Epithelial cell of esophagus (primary cell): ENCODE data around the gene ATP1B2.

Experiments used
- DNase-seq: peaks from one replicate; pipeline ENCODE4 v3.0.0; 2010; ENCODE audit warnings: low read depth
- H3K4me3 ChIP-seq: 2 replicates; pipeline ENCODE4 v1.5.1; 2011; ENCODE audit warnings: mild to moderate bottlenecking, low read length, control low read depth
- TF ChIP-seq, protein P1 (sequence below): IDR thresholded peaks from 2 replicates; pipeline ENCODE4 v1.5.1; 2011; ENCODE audit warnings: low read depth, mild to moderate bottlenecking, low read length, control low read depth, inconsistent platforms; ENCODE audit not compliant: insufficient read depth; ENCODE audit errors: missing control alignments

Gene ATP1B2

DNA sequence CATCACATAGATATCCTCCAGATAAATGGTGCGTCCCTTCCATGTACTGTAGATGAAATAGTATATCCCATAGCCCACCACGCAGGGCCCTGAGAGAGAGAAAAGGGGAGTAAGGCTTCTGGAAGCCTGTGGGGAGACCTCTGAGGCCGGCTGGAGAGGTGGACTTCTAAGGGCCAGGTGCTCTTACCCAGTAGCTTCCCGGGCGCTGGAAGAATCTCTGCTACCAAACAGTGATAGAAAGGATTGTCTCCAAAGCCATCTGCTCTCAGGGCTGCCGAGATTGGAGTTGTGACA lies 23.8 kb upstream of the ATP1B2 start:
- no peak for DNase-seq

GRCh38 chr17:7627250-7628121 lies 23.2 kb upstream of the ATP1B2 start, which contains the start of gene SAT2:
Gene SAT2, minus strand, starts transcription at chr17:7627821. Its CDS starts 186 bp downstream, at chr17:7627635.
- H3K4me3 ChIP-seq: peak within 1 kb of the TSS; percentile 84
- DNase-seq: peak; percentile 92
- TF ChIP-seq, protein P1, sequence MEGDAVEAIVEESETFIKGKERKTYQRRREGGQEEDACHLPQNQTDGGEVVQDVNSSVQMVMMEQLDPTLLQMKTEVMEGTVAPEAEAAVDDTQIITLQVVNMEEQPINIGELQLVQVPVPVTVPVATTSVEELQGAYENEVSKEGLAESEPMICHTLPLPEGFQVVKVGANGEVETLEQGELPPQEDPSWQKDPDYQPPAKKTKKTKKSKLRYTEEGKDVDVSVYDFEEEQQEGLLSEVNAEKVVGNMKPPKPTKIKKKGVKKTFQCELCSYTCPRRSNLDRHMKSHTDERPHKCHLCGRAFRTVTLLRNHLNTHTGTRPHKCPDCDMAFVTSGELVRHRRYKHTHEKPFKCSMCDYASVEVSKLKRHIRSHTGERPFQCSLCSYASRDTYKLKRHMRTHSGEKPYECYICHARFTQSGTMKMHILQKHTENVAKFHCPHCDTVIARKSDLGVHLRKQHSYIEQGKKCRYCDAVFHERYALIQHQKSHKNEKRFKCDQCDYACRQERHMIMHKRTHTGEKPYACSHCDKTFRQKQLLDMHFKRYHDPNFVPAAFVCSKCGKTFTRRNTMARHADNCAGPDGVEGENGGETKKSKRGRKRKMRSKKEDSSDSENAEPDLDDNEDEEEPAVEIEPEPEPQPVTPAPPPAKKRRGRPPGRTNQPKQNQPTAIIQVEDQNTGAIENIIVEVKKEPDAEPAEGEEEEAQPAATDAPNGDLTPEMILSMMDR: no peak

More for the DNA sequence above, 23.8 kb upstream of the ATP1B2 start:
- TF ChIP-seq, protein P1: no peak
- H3K4me3 ChIP-seq: peak overlapping the region; percentile 84

DNA sequence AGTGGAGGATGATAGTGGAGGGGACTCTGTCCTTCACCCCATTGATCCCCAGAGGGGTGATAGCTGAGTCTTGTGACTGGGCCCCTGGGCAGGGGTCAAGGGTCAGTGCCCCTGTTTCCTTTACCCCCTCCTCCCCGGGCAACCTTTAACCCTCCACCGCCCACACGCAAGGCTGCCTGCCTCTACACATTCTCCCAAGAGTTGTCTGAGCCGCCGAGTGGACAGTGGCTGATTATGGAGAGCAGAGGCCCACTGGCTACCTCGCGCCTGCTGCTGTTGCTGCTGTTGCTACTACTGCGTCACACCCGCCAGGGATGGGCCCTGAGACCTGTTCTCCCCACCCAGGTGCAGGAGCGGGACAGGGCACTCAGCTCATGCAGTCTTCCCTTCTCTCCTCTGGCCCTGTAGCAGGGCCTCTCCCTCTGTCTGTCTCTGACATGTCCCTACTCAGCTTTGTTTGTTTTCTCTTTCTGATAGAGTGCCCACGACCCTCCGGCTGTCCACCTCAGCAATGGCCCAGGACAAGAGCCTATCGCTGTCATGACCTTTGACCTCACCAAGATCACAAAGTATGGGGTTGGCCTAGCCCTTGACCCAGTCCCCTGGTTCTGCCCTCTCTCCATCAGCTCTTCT lies 20.7 kb upstream of the ATP1B2 start, which contains the start of gene SHBG:
SHBG (plus strand) TSS at position 197 of the 633 bp plus-strand sequence; CDS start at position 235, 38 bp downstream.
- no peak for DNase-seq
- H3K4me3 ChIP-seq: no peak within 1 kb of the TSS
- TF ChIP-seq, protein P1: no peak

GRCh38 chr17:7631398-7632380 lies 19.0 kb upstream of the ATP1B2 start:
- TF ChIP-seq, protein P1: no peak
- DNase-seq: no peak
- no peak overlapping the region for H3K4me3 ChIP-seq

GRCh38 chr17:7632492-7632894 lies 18.2 kb upstream of the ATP1B2 start:
- DNase-seq: peak; percentile 74
- H3K4me3 ChIP-seq: no peak overlapping the region
- TF ChIP-seq, protein P1: peak; percentile 74

GRCh38 chr17:7633093-7633492 lies 17.6 kb upstream of the ATP1B2 start:
- no peak for DNase-seq
- no peak overlapping the region for H3K4me3 ChIP-seq
- TF ChIP-seq, protein P1: no peak
